GM13976 (cell line): ENCODE measurements around the gene SAMD4A.

ENCODE experiments used
- DNase-seq: peaks from one replicate; pipeline ENCODE4 v3.0.0; 2012; ENCODE audit warnings: low spot score
- CTCF ChIP-seq: IDR thresholded peaks from 2 replicates; pipeline ENCODE4 v1.5.1; 2012; ENCODE audit warnings: borderline replicate concordance, mild to moderate bottlenecking; ENCODE audit not compliant: insufficient read depth; ENCODE audit errors: extremely low read depth, missing control alignments, control extremely low read depth
- in situ Hi-C: fragments of 300-500 bp; cut with MboI; formaldehyde crosslinking; loops from one replicate; pipeline ENCODE4 v1.12.0; 2022; ENCODE audit warnings: low sequenced_read_pairs, mixed read lengths, inconsistent platforms; ENCODE audit not compliant: unreplicated experiment

Gene SAMD4A

GRCh38 chr14:54735424-54735823, 168.5 kb downstream of the SAMD4A start:
- in situ Hi-C loops: no loop called here
- no peak for DNase-seq
- no peak for TF ChIP-seq CTCF

GRCh38 chr14:54737132-54737711, 170.3 kb downstream of the SAMD4A start:
- no peak for DNase-seq
- in situ Hi-C loops: no loop called here
- TF ChIP-seq CTCF: no peak

GRCh38 chr14:54738009-54738408, 171.1 kb downstream of the SAMD4A start:
- in situ Hi-C loops: no loop called here
- TF ChIP-seq CTCF: no peak
- no peak for DNase-seq

GRCh38 chr14:54739514-54739913, 172.6 kb downstream of the SAMD4A start:
- no peak for DNase-seq
- TF ChIP-seq CTCF: no peak
- in situ Hi-C loops: no loop called here

- DNase-seq: no peak
- in situ Hi-C loops: no loop called here
- TF ChIP-seq CTCF: no peak
Observed at GRCh38 chr14:54742492-54743350, 175.8 kb downstream of the SAMD4A start.

GRCh38 chr14:54743382-54743781, 176.5 kb downstream of the SAMD4A start:
- TF ChIP-seq CTCF: no peak
- in situ Hi-C loops: no loop called here
- DNase-seq: no peak

- DNase-seq: no peak
- no peak for TF ChIP-seq CTCF
- in situ Hi-C loops: no loop called here
Observed at GRCh38 chr14:54746019-54746418, 179.1 kb downstream of the SAMD4A start.
